H9 (cell line): ENCODE results near the gene SLC9A5. TPM values are rescaled to one million over a fixed set of nuclear protein-coding genes. Genes with fewer than 3 reads are reported as not detected.

Source experiments
- DNase-seq: peaks from one replicate; pipeline ENCODE4 v3.0.0-alpha.2; 2017
- H2AFZ ChIP-seq: one replicate; pipeline ENCODE4 v1.6.1; 2013; ENCODE audit warnings: mild to moderate bottlenecking, low read length, control low read depth, moderate library complexity
- H2AK5ac ChIP-seq: 2 replicates; pipeline ENCODE4 v1.6.1; 2013; ENCODE audit warnings: low read length, control low read depth, mixed read lengths; ENCODE audit not compliant: insufficient read length
- H2BK120ac ChIP-seq: one replicate; pipeline ENCODE4 v1.6.1; 2013; ENCODE audit warnings: low read depth, mild to moderate bottlenecking, low read length, control low read depth, inconsistent platforms; ENCODE audit not compliant: poor library complexity, severe bottlenecking
- H2BK12ac ChIP-seq: 2 replicates; pipeline ENCODE4 v1.6.1; 2013; ENCODE audit warnings: low read length, control low read depth, mixed read lengths, low read depth; ENCODE audit not compliant: insufficient read length
- H2BK15ac ChIP-seq: 2 replicates; pipeline ENCODE4 v1.6.1; 2013; ENCODE audit warnings: low read depth, low read length, control low read depth
- H2BK20ac ChIP-seq: one replicate; pipeline ENCODE4 v1.6.1; 2013; ENCODE audit warnings: low read depth, mild to moderate bottlenecking, low read length, control low read depth, inconsistent platforms; ENCODE audit not compliant: poor library complexity, severe bottlenecking
- H2BK5ac ChIP-seq: 2 replicates; pipeline ENCODE4 v1.6.1; 2013; ENCODE audit warnings: low read length, control low read depth, mixed read lengths; ENCODE audit not compliant: insufficient read length
- H3K14ac ChIP-seq: 2 replicates; pipeline ENCODE4 v1.6.1; 2013; ENCODE audit warnings: low read length, control low read depth; ENCODE audit not compliant: insufficient read depth
- H3K18ac ChIP-seq: 2 replicates; pipeline ENCODE4 v1.6.1; 2013; ENCODE audit warnings: low read depth, mild to moderate bottlenecking, mixed read lengths, low read length, control low read depth; ENCODE audit not compliant: insufficient read length
- H3K23ac ChIP-seq: 2 replicates; pipeline ENCODE4 v1.6.1; 2013; ENCODE audit warnings: low read length, control low read depth, mixed read lengths, low read depth; ENCODE audit not compliant: insufficient read length
- H3K23me2 ChIP-seq: 2 replicates; pipeline ENCODE4 v1.6.1; 2013; ENCODE audit warnings: low read depth, mild to moderate bottlenecking, mixed read lengths, low read length, control low read depth; ENCODE audit not compliant: insufficient read length, poor library complexity, severe bottlenecking
- H3K27ac ChIP-seq: 2 replicates; pipeline ENCODE4 v1.5.1; 2013; ENCODE audit warnings: low read length, control low read depth, mixed read lengths, low read depth; ENCODE audit not compliant: insufficient read length
- H3K27me3 ChIP-seq: 2 replicates; pipeline ENCODE4 v1.6.1; 2013; ENCODE audit warnings: low read length, control low read depth, inconsistent platforms; ENCODE audit not compliant: insufficient read depth
- H3K4ac ChIP-seq: 2 replicates; pipeline ENCODE4 v1.6.1; 2013; ENCODE audit warnings: low read depth, mild to moderate bottlenecking, control low read depth, inconsistent platforms, low read length, moderate library complexity
- H3K4me1 ChIP-seq: 2 replicates; pipeline ENCODE4 v1.6.1; 2013; ENCODE audit warnings: low read length, control low read depth, inconsistent platforms; ENCODE audit not compliant: insufficient read depth
- H3K4me2 ChIP-seq: 2 replicates; pipeline ENCODE4 v1.6.1; 2013; ENCODE audit warnings: low read length, control low read depth, mixed read lengths; ENCODE audit not compliant: insufficient read length, insufficient read depth
- H3K56ac ChIP-seq: 2 replicates; pipeline ENCODE4 v1.6.1; 2013; ENCODE audit warnings: low read depth, mild to moderate bottlenecking, mixed read lengths, low read length, control low read depth; ENCODE audit not compliant: insufficient read length
- H3K79me1 ChIP-seq: 2 replicates; pipeline ENCODE4 v1.6.1; 2013; ENCODE audit warnings: low read depth, mild to moderate bottlenecking, moderate library complexity, low read length, control low read depth, inconsistent platforms; ENCODE audit not compliant: insufficient read depth, poor library complexity, severe bottlenecking
- H3K79me2 ChIP-seq: 2 replicates; pipeline ENCODE4 v1.6.1; 2013; ENCODE audit warnings: low read length, control low read depth, inconsistent platforms; ENCODE audit not compliant: insufficient read depth
- H3K9ac ChIP-seq: 2 replicates; pipeline ENCODE4 v1.6.1; 2013; ENCODE audit warnings: low read length, control low read depth, mixed read lengths; ENCODE audit not compliant: insufficient read length; ENCODE audit errors: extremely low read depth
- H3K9me3 ChIP-seq: one replicate; pipeline ENCODE4 v1.6.1; 2013; ENCODE audit warnings: low read depth, low read length, inconsistent platforms; ENCODE audit not compliant: control insufficient read depth
- H3T11ph ChIP-seq: one replicate; pipeline ENCODE4 v1.6.1; 2013; ENCODE audit warnings: mild to moderate bottlenecking, low read length, control low read depth, inconsistent platforms
- H4K20me1 ChIP-seq: one replicate; pipeline ENCODE4 v1.6.1; 2013; ENCODE audit not compliant: control insufficient read depth, insufficient read length, insufficient read depth
- H4K5ac ChIP-seq: 2 replicates; pipeline ENCODE4 v1.6.1; 2013; ENCODE audit warnings: low read depth, mild to moderate bottlenecking, mixed read lengths, low read length, control low read depth; ENCODE audit not compliant: insufficient read length
- H4K8ac ChIP-seq: replicated peaks from 2 replicates; pipeline ENCODE4 v1.6.1; 2013; ENCODE audit warnings: low read length, control low read depth, mixed read lengths, low read depth; ENCODE audit not compliant: insufficient read length
- H4K91ac ChIP-seq: 2 replicates; pipeline ENCODE4 v1.6.1; 2013; ENCODE audit warnings: low read depth, mild to moderate bottlenecking, moderate library complexity, mixed read lengths, low read length, control low read depth; ENCODE audit not compliant: insufficient read length
- H3K27ac Mint-ChIP-seq, 3 experiments: 2 replicates in 2 of 3; 3 replicates in 1 of 3; pipeline ENCODE4 v1.8.0; 2020 to 2021; ENCODE audit warnings: mixed read lengths in 3 of 3, mild to moderate bottlenecking in 1 of 3, moderate library complexity in 1 of 3
- H3K27me3 Mint-ChIP-seq: 2 replicates; pipeline ENCODE4 v1.8.0; 2021; ENCODE audit warnings: low read depth, mild to moderate bottlenecking, moderate library complexity, mixed read lengths
- H3K36me3 Mint-ChIP-seq, 3 experiments: 2 replicates in 2 of 3; 3 replicates in 1 of 3; pipeline ENCODE4 v1.8.0; 2020 to 2021; ENCODE audit warnings: low read depth in 3 of 3, mixed read lengths in 3 of 3; ENCODE audit not compliant: insufficient read depth in 1 of 3
- H3K4me1 Mint-ChIP-seq, 2 experiments: 2 replicates each; pipeline ENCODE4 v1.8.0; 2020; ENCODE audit warnings: mixed read lengths in 2 of 2
- H3K4me3 Mint-ChIP-seq, 2 experiments: 2 replicates in 1 of 2; 3 replicates in 1 of 2; pipeline ENCODE4 v1.8.0; 2020 to 2021; ENCODE audit warnings: mild to moderate bottlenecking in 2 of 2, mixed read lengths in 2 of 2, moderate library complexity in 1 of 2
- H3K9me3 Mint-ChIP-seq, 2 experiments: 2 replicates in 1 of 2; 3 replicates in 1 of 2; pipeline ENCODE4 v1.8.0; 2020; ENCODE audit warnings: mild to moderate bottlenecking in 2 of 2, mixed read lengths in 2 of 2, moderate library complexity in 1 of 2
- WGBS: extraction: QIAGEN DNeasy Blood & Tissue Kit; methylation state at CpG from one replicate; pipeline ENCODE4 v1.1.7; 2013; ENCODE audit warnings: missing lambda C conversion rate, low lambda C conversion rate, mixed read lengths; ENCODE audit not compliant: insufficient read length; ENCODE audit errors: extremely low coverage; 5-methylcytosine and 5-hydroxymethylcytosine counted together
- total RNA-seq: library from RNA; stranded (reverse); gene quantifications from 2 replicates; pipeline ENCODE4 v1.2.1, GENCODE V29; 2021
- TF ChIP-seq, protein P1 (sequence below): fragments of 200-600 bp; sonication (generic); conservative IDR thresholded peaks from 3 replicates; pipeline ENCODE4 v1.8.0; 2021; ENCODE audit warnings: antibody characterized with exemption, mild to moderate bottlenecking

The SLC9A5 gene
- total RNA-seq, 1 experiment from 2014 or later = 9.1 TPM

- peaks cover under 1% of the 10 kb centered on the region for H3K79me1 ChIP-seq
- H3K79me2 ChIP-seq = no peaks in the 10 kb centered on the region; the same call in 1 of the 2 replicates
- no peak overlapping the region for H3K23ac ChIP-seq
- WGBS = no CpG with 5 or more reads among the region's 8 CpGs
- no peak overlapping the region for H2BK120ac ChIP-seq
- peak overlapping the region; percentile 74 for H3K14ac ChIP-seq
- no peak for DNase-seq
- Mint-ChIP-seq H3K27ac (peak overlapping the region; percentile 16 to 85 (median 52); a peak in 3 of 7 replicates), H3K27me3 (peaks cover 24% of the 10 kb centered on the region), H3K4me3 (peak overlapping the region; percentile 86 to 94), H3K36me3 (no peaks in the 10 kb centered on the region; a peak in 2 of 7 replicates), H3K4me1 (peaks cover 42 to 50% of the 10 kb centered on the region in 2 experiments), H3K9me3 (no peaks in the 10 kb centered on the region)
- no peak overlapping the region for H4K5ac ChIP-seq
- H2BK15ac ChIP-seq = no peak overlapping the region
- H2AFZ ChIP-seq = no peak overlapping the region
- H4K8ac ChIP-seq = no peak overlapping the region
- peaks cover 3% of the 10 kb centered on the region for H4K20me1 ChIP-seq
- no peak overlapping the region for H3K56ac ChIP-seq
- no peak overlapping the region for H3K27ac ChIP-seq
- peaks cover 31% of the 10 kb centered on the region for H3K23me2 ChIP-seq
- H2BK5ac ChIP-seq = no peak overlapping the region
- H2BK20ac ChIP-seq = no peak overlapping the region
- H3K27me3 ChIP-seq = no peaks in the 10 kb centered on the region; the same call in 1 of the 2 replicates
- H3K4me1 ChIP-seq = peaks cover 13% of the 10 kb centered on the region; the same call in 1 of the 2 replicates
- peak overlapping the region; percentile 41 for H3K4me2 ChIP-seq
- no peaks in the 10 kb centered on the region for H3K9me3 ChIP-seq
- H2BK12ac ChIP-seq = no peak overlapping the region
- peak overlapping the region; percentile 12 for H3K9ac ChIP-seq
- no peak overlapping the region for H2AK5ac ChIP-seq
- H3K18ac ChIP-seq = no peak overlapping the region
- H3T11ph ChIP-seq = no peak overlapping the region
- no peak overlapping the region for H3K4ac ChIP-seq
- TF ChIP-seq, protein P1, sequence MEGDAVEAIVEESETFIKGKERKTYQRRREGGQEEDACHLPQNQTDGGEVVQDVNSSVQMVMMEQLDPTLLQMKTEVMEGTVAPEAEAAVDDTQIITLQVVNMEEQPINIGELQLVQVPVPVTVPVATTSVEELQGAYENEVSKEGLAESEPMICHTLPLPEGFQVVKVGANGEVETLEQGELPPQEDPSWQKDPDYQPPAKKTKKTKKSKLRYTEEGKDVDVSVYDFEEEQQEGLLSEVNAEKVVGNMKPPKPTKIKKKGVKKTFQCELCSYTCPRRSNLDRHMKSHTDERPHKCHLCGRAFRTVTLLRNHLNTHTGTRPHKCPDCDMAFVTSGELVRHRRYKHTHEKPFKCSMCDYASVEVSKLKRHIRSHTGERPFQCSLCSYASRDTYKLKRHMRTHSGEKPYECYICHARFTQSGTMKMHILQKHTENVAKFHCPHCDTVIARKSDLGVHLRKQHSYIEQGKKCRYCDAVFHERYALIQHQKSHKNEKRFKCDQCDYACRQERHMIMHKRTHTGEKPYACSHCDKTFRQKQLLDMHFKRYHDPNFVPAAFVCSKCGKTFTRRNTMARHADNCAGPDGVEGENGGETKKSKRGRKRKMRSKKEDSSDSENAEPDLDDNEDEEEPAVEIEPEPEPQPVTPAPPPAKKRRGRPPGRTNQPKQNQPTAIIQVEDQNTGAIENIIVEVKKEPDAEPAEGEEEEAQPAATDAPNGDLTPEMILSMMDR = no peak
- H4K91ac ChIP-seq = no peak overlapping the region
Measured at GRCh38 chr16:67245674-67246080, 3.1 kb upstream of the SLC9A5 start.
